ENCODE measurements around the gene BAG1.

BAG1 gene

DNA sequence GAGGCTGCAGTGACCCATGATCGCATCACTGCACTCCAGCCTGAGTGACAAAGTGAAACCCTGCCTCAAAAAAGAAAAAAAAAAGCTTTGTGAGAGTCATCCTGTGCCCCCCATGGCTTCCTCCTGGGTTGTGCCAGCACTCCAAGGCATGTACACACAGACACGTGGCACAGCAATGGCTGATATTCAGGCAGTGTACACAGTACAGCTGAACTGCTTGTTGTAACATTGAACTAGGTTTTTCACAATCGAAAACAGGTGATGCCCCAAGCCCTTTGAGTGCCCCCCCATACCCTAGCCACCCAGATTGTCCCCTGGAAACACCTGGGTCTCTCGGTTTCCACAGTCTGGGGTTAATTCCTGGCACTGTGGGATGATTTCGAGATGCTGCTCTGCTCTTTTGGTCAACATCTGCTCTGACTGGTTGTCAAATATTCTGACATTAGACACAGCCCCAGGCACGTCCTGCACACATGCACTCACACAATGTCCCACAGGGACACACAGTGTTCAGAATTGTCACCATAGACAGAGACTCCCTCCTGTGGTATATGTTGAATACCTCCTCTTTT is 15.3 kb downstream of the BAG1 start:
- H3K4me3 ChIP-seq (ENCODE audit: control insufficient read depth, low read depth, low read length) = no peak overlapping the region
- no peak for DNase-seq (ENCODE audit: low read depth)
- TF ChIP-seq, protein P1, sequence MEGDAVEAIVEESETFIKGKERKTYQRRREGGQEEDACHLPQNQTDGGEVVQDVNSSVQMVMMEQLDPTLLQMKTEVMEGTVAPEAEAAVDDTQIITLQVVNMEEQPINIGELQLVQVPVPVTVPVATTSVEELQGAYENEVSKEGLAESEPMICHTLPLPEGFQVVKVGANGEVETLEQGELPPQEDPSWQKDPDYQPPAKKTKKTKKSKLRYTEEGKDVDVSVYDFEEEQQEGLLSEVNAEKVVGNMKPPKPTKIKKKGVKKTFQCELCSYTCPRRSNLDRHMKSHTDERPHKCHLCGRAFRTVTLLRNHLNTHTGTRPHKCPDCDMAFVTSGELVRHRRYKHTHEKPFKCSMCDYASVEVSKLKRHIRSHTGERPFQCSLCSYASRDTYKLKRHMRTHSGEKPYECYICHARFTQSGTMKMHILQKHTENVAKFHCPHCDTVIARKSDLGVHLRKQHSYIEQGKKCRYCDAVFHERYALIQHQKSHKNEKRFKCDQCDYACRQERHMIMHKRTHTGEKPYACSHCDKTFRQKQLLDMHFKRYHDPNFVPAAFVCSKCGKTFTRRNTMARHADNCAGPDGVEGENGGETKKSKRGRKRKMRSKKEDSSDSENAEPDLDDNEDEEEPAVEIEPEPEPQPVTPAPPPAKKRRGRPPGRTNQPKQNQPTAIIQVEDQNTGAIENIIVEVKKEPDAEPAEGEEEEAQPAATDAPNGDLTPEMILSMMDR (conservative IDR thresholded peaks at IDR 0.05; ENCODE audit: control insufficient read depth, insufficient read depth, low read depth, low read length) = no peak

DNA sequence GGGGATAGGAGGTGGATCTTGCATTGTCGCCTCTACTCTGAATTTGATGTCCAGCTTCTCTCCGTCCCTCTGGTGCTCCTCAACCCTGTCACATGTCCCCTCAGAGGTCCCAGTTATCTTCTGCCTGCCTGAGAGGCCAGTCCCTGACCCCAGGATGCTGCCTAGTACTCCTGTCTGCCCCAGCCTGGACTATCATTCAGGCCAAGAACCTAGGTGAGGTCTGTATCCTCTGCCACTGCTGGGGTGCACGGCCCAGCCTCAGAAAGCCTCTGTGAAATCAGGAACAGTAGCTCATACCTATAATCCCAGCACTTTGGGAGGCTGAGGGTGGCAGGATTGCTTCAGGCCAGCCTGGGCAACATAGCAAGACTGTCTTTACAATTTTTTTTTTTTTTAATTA is 15.9 kb downstream of the BAG1 start:
- no peak overlapping the region for H3K4me3 ChIP-seq (ENCODE audit: control insufficient read depth, low read depth, low read length)
- TF ChIP-seq, protein P1 (conservative IDR thresholded peaks at IDR 0.05; ENCODE audit: control insufficient read depth, insufficient read depth, low read depth, low read length) = no peak
- no peak for DNase-seq (ENCODE audit: low read depth)

DNA sequence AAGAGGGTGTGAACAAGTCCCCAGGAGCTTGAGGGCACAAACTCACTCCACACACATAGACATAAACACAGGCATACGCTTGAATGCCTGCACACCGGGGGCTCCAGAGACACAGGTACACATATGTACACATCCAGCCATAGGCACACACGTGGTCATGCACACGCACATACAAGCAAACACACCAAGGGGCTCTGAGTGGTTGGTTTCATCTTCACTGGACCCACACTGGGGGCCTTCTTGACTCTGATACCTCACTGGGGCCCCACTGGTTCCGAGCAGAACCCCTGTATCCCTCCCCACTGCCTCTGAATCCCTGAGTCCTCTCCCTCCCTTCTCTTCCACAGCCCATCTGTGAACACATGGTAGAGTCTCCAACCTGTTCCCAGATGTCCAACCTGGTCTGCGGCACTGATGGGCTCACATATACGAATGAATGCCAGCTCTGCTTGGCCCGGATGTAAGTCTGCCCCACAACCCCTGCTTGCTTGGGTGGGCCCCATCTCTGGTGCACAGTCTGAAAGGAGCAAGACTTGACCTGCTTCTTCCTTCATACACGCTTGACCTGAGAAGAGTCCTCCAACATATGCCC is 18.1 kb downstream of the BAG1 start:
- DNase-seq (ENCODE audit: low read depth) = no peak
- TF ChIP-seq, protein P1 (conservative IDR thresholded peaks at IDR 0.05; ENCODE audit: control insufficient read depth, insufficient read depth, low read depth, low read length) = no peak
- no peak overlapping the region for H3K4me3 ChIP-seq (ENCODE audit: control insufficient read depth, low read depth, low read length)

DNA sequence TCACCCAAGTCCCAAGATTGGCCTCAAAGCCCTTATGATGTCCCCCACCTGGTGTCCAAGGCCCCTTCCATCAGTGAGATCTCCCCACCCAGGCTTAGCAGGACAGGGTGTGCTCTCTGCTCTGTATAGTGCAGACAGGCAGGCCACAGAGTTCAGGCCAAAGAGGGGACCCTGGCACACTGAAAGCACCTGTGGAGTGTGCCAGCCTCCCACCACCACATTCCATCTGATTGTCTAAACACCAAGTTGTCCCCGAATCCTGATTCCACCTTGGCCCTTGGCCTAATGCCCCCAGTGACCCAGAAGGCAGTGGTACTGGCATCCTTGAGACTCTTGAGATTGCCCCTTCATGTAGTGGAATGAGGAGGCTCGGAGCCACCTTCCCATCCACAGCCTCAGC is 19.2 kb downstream of the BAG1 start:
- H3K4me3 ChIP-seq (ENCODE audit: control insufficient read depth, low read depth, low read length) = no peak overlapping the region
- TF ChIP-seq, protein P1 (conservative IDR thresholded peaks at IDR 0.05; ENCODE audit: control insufficient read depth, insufficient read depth, low read depth, low read length) = no peak
- no peak for DNase-seq (ENCODE audit: low read depth)

DNA sequence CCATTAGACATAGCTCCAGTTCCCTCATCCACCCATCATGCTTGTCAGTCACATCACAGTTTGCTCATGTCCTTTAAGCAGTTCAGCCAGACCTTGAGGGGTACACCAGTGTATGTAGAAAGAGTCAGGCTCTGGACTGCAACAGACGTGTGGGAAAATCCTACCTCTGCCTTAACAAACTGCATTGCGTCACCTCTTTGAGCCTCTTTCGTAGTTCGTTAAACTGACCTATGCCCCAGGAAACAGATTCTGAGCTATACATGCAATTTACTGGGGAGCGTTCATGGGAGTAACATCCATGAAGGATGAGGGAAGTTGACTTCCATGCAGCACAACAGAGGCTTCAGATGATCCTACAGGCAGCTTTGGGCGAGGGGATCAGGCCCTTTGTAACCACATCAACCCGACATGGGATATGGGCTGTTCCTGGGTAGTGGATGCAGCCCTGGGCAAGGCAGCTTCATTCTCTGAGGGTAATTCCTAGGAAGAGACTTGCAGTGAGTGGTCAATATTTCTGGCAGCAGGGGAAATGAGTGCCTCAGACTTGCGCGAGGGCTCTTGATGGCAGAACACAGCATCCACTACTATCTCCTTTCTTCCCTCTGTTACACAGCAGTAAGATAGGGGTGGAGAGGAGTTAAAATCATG is 20.2 kb downstream of the BAG1 start:
- no peak overlapping the region for H3K4me3 ChIP-seq (ENCODE audit: control insufficient read depth, low read depth, low read length)
- TF ChIP-seq, protein P1 (conservative IDR thresholded peaks at IDR 0.05; ENCODE audit: control insufficient read depth, insufficient read depth, low read depth, low read length) = no peak
- DNase-seq (ENCODE audit: low read depth) = no peak

DNA sequence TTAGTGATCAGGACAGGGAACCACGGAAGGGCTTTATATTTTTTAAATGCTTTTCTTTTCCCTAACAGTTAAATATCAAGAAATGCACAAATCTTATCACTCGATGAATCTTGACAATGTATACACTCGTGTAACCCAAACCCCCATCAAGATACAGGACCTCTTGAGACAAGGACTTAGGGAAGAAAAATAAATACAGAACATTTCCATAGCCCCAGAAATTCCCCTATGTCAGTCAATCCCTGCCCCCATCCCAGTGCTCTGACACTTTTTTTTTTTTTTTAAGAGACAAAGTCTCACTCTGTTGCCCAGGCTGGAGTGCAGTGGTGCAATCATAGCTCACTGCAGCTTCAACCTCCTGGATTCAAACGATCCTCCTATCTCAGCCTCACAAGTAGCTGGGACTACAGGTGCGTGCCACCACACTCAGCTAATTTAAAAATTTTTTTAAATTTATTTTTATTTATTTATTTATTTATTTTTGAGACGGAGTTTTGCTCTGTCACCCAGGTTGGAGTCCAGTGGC is 21.8 kb downstream of the BAG1 start:
- DNase-seq (ENCODE audit: low read depth) = no peak
- TF ChIP-seq, protein P1 (conservative IDR thresholded peaks at IDR 0.05; ENCODE audit: control insufficient read depth, insufficient read depth, low read depth, low read length) = no peak
- H3K4me3 ChIP-seq (ENCODE audit: control insufficient read depth, low read depth, low read length) = no peak overlapping the region
